ENCODE measurements around the gene FAT1. TPM values are rescaled to one million over a fixed set of nuclear protein-coding genes. Genes with fewer than 3 reads are reported as not detected.
A peak's percentile ranks its signal among the peaks of the same experiment; 100 is the strongest.

The FAT1 gene
- total RNA-seq, 2 donors from 2014 or later: 65.9 to 69.5 TPM

DNA sequence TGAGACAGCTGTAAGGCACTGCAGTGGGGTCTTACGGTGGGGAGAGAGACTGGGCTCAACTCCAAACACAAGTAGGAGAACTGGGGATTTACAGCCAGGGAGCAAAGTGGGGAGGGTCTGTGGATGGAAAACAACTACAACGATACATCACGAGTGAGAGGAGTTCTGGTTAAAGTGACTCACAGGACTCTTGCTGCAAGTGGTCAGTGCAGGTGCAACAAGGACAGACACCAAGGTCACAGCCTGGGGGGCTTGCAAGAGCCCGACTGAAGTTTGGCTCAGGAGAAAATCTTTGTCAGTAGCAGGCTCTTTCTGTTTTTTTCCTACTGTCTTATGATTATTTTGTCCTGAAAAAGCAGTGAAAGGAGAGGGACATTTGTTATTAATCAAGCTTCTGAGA lies 10.1 kb upstream of the FAT1 start:
- H3K4me3 ChIP-seq: no peak overlapping the region
- no peak for TF ChIP-seq POLR2A (IDR thresholded peaks at IDR 0.05)
- TF ChIP-seq, protein P1, sequence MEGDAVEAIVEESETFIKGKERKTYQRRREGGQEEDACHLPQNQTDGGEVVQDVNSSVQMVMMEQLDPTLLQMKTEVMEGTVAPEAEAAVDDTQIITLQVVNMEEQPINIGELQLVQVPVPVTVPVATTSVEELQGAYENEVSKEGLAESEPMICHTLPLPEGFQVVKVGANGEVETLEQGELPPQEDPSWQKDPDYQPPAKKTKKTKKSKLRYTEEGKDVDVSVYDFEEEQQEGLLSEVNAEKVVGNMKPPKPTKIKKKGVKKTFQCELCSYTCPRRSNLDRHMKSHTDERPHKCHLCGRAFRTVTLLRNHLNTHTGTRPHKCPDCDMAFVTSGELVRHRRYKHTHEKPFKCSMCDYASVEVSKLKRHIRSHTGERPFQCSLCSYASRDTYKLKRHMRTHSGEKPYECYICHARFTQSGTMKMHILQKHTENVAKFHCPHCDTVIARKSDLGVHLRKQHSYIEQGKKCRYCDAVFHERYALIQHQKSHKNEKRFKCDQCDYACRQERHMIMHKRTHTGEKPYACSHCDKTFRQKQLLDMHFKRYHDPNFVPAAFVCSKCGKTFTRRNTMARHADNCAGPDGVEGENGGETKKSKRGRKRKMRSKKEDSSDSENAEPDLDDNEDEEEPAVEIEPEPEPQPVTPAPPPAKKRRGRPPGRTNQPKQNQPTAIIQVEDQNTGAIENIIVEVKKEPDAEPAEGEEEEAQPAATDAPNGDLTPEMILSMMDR (IDR thresholded peaks at IDR 0.05): no peak
- no peaks in the 10 kb centered on the region for H3K36me3 ChIP-seq (replicated peaks in 1 of 2; ENCODE audit: insufficient read depth in 1 of 2, low read depth in 2 of 2)
- DNase-seq (no peak), ATAC-seq (no peak)
- H3K27ac ChIP-seq: no peak overlapping the region
- no peaks in the 10 kb centered on the region for H3K9me3 ChIP-seq
- 36 to 39% methylated on average over 4 of the region's 4 CpGs for WGBS, 2 donors
- H3K27me3 ChIP-seq: no peaks in the 10 kb centered on the region
- H3K4me1 ChIP-seq: peaks cover 6% of the 10 kb centered on the region
- intact Hi-C loops (cut with DNase I): no loop called here

DNA sequence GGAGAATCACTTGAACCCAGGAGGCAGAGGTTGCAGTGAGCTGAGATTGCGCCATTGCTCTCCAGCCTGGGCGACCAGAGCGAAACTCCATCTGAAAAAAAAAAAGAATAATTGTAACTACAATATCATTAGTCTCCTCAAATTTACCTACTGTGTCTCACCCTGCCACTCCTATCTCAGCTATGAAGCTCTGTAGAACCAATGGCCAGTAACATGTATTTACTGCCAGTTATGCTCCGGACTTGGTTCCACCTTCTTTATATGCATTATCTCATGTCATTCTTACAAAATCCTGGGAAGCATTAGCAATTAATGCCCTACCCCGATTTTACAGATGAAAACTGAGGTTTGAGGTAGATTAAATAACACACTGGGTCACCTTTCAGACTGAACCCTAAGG lies 7.0 kb upstream of the FAT1 start:
- intact Hi-C loops (cut with DNase I): no loop called here
- no peak for DNase-seq
- 79 to 89% methylated on average over 5 of the region's 5 CpGs for WGBS, 2 donors

DNA sequence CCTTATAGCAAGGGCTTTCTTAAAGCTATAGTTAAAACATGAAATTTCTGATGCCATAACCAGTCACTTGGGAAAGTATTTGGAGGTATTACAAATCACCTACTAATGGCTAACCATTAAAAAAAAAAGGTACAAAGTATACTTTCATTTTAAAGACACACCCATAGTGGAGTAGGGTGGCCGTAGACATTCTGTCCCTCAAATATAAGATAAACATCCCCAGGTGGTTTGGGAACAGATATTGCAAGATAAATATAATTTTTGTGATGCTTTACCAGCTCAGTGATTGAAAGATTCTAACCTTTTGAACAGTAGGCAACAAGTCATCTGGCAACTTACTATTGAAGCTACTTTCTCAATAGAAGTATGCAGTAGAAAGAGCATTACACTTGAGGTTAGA lies 6.2 kb upstream of the FAT1 start:
- 67 to 79% methylated on average over 1 of the region's 1 CpG for WGBS, 2 donors
- intact Hi-C loops (cut with DNase I): no loop called here
- Histone ChIP-seq H3K27me3 (no peaks in the 10 kb centered on the region), H3K4me3 (no peak overlapping the region), H3K27ac (no peak overlapping the region), H3K9me3 (no peaks in the 10 kb centered on the region), H3K4me1 (peaks cover 20% of the 10 kb centered on the region), H3K36me3 (replicated peaks in 1 of 2; ENCODE audit: insufficient read depth in 1 of 2, low read depth in 2 of 2) (no peaks in the 10 kb centered on the region)
- no peak for DNase-seq
- no peak for ATAC-seq
- TF ChIP-seq, protein P1 (IDR thresholded peaks at IDR 0.05): no peak
- TF ChIP-seq POLR2A (IDR thresholded peaks at IDR 0.05): no peak

More for the DNA sequence above, 7.0 kb upstream of the FAT1 start:
- ATAC-seq: no peak
- peaks cover 14% of the 10 kb centered on the region for H3K4me1 ChIP-seq
- H3K9me3 ChIP-seq: no peaks in the 10 kb centered on the region
- H3K27ac ChIP-seq: no peak overlapping the region
- H3K4me3 ChIP-seq: no peak overlapping the region
- no peak for TF ChIP-seq POLR2A (IDR thresholded peaks at IDR 0.05)
- TF ChIP-seq, protein P1 (IDR thresholded peaks at IDR 0.05): no peak
- H3K36me3 ChIP-seq (replicated peaks in 1 of 2; ENCODE audit: insufficient read depth in 1 of 2, low read depth in 2 of 2): no peaks in the 10 kb centered on the region
- H3K27me3 ChIP-seq: no peaks in the 10 kb centered on the region

DNA sequence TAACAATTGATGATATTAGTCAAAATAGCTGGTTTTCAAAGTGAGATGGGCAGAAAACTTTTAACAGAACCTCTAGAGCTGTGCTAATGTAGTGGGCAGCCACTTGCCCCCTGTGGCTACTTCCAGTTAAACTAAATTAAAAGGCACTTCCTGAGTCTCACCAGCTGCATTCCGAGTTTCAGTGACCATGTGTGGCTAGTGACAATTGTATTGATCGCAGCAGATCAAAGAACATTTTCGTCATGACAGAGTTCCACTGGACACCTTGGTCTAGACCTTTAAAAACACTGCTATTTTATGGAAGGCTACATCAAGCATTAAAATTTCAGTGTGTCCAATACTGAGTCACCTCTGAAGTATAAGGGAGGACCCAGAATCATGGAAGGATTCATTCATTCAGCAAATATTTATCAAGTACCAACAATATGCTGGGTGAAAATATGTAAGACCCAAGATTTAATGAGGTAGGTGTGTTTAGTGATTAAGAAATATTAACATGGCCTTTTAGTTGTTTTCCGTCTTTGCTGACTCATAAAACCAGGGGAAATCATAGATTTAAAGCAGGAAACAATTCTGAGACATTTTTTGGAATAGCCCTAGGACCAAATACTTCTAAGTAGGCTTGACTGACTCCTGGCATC lies 5.1 kb upstream of the FAT1 start:
- no peak overlapping the region for H3K27ac ChIP-seq
- WGBS, 2 donors: 68 to 73% methylated on average over 4 of the region's 4 CpGs
- intact Hi-C loops (cut with DNase I): no loop called here
- no peaks in the 10 kb centered on the region for H3K9me3 ChIP-seq
- no peak for ATAC-seq
- peaks cover 24% of the 10 kb centered on the region for H3K4me1 ChIP-seq
- H3K4me3 ChIP-seq: no peak overlapping the region
- no peaks in the 10 kb centered on the region for H3K27me3 ChIP-seq
- DNase-seq: no peak
- no peak for TF ChIP-seq POLR2A (IDR thresholded peaks at IDR 0.05)
- TF ChIP-seq, protein P1 (IDR thresholded peaks at IDR 0.05): no peak
- H3K36me3 ChIP-seq (replicated peaks in 1 of 2; ENCODE audit: insufficient read depth in 1 of 2, low read depth in 2 of 2): no peaks in the 10 kb centered on the region

DNA sequence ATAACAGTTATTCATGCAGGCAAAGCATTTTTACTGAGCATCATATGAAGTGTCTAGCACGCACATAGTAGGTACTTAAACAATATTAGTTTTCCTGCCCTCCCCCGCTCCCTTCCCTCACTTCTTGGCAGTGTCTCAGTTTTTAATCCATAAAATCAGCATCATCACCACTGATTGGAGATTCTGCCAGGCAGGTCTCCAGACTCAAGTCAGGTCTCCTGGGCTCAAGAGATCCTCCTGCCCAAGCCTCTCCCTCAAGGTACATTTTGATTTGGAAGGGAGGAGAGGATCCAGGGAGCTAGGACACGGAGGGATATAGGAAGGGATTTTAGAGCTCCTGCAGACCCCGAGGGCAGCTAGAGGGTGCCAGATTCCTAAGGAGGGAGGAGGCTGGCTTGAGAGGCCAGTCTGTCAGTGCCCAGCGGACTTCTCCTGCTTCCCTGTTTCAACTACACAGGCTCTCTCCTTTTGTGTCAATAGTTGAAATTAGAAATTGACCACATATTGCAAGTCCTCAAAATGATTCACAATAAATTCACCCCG lies 4.4 kb upstream of the FAT1 start:
- ATAC-seq: no peak
- TF ChIP-seq POLR2A (IDR thresholded peaks at IDR 0.05): no peak
- TF ChIP-seq, protein P1 (IDR thresholded peaks at IDR 0.05): peak in 1 of 7 experiments; percentile 5
- intact Hi-C loops (cut with DNase I): no loop called here
- WGBS, 2 donors: 65 to 67% methylated on average over 6 of the region's 6 CpGs
- Histone ChIP-seq H3K27ac (no peak overlapping the region), H3K9me3 (no peaks in the 10 kb centered on the region), H3K27me3 (no peaks in the 10 kb centered on the region), H3K4me1 (peaks cover 24% of the 10 kb centered on the region), H3K4me3 (no peak overlapping the region), H3K36me3 (replicated peaks in 1 of 2; ENCODE audit: insufficient read depth in 1 of 2, low read depth in 2 of 2) (no peaks in the 10 kb centered on the region)
- DNase-seq: no peak

All from body of pancreas (tissue), 4 donors.